DMS53 treated with DMSO at 0.1 percent for 48 hours (cell line): ENCODE data around the gene AMN1.
"Not testable (repeated sequence)": the region's sequence is repeated elsewhere in the genome, so short reads cannot be mapped to it uniquely, and the experiment has no call there.

ENCODE experiments used
- DNase-seq: peaks from one replicate; lab custom pipeline; 2025; ENCODE audit not compliant: unreplicated experiment; lab: John Stamatoyannopoulos, UW

Gene AMN1

DNA sequence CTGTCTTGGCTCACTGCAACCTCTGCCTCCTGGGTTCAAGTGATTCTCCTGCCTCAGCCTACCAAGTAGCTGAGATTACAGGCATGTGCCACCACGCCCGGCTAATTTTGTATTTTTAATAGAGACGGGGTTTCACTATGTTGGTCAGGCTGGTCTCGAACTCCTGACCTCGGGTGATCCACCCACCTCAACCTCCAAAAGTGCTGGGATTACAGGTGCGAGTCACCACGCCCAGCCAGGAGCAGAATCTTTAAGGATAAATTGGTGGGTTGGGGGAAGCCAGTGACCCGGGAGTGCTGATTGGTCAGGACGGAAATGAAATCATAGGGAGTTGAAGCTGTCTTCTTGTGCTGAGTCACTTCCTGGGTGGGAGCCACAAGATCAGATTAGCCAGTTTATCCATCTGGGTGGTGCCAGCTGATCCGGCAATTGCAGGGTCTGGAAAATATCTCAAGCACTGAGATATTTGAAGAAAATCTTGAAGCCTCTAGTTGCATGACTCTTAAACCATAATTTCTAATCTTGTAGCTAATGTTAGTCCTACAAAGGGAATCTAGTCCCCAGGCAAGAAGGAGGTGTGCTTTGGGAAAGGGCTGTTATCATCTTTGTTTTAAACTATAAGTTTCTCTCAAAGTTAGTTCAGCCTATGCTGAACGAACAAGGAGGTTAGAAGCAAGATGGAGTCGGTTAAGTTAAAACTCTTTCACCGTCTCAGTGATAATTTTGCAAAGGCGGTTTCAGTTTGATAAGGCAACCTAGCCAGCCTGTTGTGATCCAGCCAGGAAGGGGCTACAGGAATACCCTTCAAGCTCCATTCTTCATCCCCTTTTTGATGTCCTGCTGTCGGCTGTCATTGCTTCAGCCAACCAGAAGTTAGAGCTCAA, 5.0 kb upstream of the AMN1 start:
- not testable (repeated sequence) for DNase-seq

DNA sequence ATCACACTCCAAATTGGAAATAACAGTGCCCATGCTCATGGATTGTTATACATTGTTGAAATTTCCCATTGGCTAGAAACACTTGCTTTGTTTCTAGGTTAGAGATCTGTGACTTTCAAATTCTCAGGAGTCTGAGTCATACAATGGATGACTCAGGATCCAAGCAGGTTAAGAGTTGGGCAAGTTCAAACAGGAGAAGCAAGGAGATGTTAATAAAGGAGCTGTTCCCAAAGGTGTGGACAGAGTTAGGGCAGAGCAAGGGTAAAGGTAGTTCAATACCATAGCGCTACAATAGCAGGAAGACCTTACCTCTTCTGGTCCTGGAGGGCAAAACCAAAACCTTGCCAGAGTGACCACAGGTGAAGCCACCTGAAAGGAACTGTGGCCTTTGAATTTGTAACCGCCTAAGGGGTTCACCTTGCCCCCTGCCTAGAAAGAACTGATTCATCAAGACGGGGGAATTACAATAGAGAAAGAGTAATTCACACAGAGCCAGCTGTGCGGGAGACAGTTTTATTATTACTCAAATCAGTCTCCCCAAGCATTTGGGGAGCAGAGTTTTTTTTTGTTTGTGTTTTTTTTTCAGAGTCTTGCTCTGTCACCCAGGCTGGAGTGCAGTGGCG, 4.2 kb upstream of the AMN1 start:
- peak; percentile 93 for DNase-seq

DNA sequence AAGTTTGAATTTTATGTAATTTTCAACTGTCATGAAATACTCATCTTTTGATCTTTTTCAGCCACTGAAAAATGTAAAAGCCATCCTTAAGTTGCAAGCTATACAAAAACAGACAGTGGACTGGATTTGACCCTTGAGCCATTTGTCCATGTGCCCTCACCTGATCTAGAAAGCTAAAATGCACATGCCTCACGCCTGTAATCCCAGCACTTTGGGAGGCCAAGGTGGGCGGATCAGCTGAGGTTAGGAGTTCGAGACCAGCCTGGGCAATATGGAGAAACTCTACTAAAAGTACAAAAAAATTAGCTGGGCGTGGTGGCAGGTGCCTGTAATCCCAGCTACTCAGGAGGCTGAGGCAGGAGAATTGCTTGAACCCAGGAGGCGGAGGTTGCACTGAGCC, 2.4 kb upstream of the AMN1 start:
- DNase-seq: not testable (repeated sequence)

DNA sequence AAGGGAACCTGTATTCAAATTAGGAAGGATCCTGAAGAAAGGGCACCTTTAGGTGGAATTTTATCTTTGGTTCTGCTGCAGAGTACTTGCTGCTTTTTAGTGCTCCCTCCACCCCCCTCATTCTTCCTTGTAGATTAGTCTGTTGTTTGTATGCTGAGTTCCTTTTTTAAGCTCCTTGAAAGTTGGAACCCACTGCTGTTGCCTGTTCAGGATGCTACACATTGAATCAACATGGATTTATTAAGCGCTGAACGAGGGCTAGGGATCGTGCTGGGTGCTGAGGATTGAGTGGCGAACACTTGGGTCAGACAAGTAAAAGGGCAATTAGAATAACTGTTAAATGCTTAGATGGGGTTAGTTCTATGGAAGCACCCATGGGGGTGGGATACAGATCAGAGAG, 884 bp upstream of the AMN1 start:
- DNase-seq: peak; percentile 78

DNA sequence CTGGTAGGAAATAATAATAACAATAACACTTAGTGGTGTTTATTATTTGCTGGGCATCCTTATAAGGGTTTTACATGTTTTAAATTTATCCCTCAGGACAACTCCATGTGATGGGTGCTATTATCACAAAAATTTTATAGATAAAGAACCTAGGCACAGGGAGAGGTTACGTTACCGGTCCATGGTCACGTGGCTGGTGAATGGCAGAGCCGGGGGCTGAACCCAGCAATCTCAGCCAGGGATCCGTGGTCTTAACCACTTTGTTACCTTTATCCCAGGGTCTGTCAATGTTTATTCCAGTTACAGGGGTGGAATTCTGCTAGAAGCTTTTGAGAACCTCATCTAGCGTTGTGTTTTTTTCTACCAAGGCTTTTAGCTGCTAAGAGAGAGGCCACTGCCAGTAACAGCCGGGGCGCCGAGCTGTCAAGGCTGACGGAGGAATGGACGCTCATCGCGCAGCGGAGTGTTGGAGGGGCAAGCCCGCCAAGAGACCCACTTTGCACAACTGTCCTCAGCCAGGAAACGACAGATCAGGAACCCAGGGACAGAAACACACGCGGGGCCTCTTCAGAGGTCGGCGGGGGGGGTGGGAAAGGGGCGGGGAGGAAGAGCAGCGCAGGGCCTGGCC, 418 bp downstream of the AMN1 start:
- peak; percentile 93 for DNase-seq

DNA sequence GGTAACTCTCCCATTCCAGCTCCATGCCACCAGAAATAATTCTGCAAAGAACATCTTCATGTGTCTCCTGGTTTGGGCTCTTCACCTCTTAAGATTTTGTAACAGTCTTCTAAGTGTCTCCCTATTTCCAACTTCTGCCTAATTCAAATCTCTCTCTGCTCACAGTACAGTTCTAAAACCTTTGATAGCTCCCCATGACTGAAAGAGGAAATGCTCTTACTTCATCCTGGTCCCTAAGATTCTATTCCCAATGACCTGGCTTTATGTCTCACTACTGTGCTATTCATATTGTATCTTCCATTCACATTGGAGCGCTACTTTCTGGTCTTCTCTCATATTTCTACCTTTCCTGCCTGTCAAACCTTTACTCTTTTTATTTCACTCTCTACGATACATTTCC, 1.6 kb downstream of the AMN1 start:
- no peak for DNase-seq

DNA sequence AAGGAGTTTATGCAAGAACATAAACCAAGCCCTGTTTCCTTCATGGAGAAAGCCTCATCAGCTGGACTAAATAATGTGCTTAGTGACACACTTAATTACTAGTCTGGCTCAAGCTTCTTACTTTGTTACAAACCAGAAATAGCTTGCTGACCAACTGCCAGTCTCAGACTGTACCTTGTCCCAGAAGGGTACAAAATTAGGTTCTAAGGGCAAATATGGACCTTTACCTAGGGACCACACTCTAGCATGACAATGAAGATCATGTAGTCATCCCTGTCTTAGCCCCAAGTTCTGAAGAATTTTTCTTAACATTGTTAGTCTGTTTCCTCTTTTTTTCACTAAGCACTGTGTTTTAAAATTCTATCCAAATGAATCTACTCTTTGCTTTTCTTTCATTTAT, 2.2 kb downstream of the AMN1 start:
- no peak for DNase-seq

DNA sequence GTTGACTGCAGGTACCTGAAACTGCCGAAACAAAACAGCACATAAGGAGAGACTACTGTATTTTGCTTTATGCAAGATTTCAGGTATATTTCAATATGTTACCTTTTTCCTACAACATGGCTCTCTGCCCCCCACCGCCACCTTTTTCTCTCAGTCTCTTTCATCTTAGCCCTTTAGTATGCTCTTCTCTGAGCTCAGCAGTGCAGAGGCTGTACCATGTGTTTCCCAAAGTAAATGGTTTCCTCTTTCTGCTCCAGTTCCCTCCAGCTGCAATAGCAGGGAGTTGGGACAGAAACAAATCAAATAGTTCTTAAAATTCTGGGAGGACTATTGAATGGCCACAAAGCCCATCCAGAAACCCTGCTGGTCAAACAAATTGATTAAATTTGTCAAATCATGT, 4.3 kb downstream of the AMN1 start:
- no peak for DNase-seq

DNA sequence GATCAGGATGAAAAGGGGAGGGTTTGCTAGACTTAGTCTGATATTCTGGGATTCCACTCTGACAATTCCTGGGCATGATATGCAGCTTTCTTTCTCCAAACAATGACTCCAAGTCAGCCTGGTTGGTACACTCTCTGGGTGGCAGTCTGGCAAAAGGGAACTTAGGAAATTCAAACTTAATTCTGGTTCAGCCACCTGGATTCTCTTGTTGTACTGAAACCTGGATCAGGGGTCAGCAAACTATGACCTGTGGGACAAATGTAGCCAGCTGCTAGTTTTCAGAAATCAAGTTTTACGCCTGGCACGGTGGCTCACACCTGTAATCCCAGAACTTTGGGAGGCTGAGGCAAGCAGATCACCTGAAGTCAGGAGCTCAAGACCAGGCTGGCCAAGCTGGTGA, 6.2 kb downstream of the AMN1 start:
- DNase-seq: no peak

DNA sequence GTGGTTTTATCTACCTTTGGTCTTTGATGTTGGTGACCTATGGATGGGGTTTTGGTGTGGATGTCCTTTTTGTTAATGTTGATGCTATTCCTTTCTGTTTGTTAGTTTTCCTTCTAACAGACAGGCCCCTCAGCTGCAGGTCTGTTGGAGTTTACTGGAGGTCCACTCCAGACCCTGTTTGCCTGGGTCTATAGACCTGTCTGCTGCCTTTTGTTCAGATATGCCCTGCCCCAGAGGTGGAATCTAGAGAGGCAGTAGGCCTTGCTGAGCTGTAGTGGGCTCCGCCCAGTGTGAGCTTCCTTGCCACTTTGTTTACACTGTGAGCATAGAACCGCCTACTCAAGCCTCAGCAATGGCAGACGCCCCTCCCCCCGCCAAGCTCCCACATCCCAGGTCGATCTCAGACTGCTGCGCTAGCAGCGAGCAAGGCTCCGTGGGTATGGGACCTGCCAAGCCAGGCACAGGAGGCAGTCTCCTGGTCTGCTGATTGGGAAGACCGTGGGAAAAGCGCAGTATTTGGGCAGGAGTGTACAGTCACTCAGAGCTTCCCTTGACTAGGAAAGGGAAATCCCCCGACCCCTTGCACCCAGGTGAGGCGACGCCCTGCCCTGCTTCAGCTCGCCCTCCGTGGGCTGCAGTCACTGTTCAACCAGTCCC, 10.2 kb downstream of the AMN1 start:
- DNase-seq: not testable (repeated sequence)

DNA sequence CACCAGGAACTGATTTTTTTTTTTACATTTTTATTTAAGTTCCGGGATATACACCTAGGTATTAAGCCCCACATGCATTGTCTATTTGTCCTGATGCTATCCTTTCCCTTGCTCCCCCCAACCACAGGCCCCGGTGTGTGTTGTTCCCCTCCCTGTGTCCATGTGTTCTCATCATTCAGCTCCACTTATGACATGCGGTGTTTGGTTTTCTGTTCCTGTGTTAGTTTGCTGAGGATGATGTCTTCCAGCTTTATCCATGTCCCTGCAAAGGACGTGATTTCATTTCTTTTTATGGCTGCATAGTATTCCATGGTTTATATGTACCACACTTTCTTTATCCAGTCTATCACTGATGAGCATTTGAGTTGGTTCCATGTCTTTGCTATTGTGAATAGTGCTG, 11.8 kb downstream of the AMN1 start:
- DNase-seq: not testable (repeated sequence)

DNA sequence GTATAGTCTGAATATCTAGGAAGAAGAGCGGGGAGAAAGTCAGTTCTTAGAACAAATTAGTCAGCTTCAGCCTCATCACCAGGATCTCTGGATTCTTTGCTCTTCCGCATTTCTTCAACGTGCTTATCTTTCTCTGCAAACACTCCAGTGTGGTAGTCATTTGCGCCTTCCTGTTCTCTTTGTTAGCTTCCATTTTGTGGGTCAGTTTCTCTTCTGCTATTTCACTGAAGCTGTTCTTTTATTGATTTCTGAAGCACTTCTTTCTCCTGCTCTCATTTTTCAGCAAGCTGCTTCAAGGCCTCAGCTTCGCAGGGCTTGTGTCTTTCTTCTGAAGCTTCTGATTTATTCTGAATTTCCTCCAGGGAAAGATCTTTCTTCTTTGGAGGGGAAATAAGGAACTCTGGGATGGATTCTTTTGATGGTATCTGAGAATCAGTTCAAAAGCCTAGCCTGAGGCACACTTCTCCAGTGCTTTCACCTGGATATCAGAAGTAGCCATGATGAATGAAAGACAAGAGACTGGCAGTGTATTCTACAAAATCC, 13.5 kb downstream of the AMN1 start:
- DNase-seq: peak; percentile 88

DNA sequence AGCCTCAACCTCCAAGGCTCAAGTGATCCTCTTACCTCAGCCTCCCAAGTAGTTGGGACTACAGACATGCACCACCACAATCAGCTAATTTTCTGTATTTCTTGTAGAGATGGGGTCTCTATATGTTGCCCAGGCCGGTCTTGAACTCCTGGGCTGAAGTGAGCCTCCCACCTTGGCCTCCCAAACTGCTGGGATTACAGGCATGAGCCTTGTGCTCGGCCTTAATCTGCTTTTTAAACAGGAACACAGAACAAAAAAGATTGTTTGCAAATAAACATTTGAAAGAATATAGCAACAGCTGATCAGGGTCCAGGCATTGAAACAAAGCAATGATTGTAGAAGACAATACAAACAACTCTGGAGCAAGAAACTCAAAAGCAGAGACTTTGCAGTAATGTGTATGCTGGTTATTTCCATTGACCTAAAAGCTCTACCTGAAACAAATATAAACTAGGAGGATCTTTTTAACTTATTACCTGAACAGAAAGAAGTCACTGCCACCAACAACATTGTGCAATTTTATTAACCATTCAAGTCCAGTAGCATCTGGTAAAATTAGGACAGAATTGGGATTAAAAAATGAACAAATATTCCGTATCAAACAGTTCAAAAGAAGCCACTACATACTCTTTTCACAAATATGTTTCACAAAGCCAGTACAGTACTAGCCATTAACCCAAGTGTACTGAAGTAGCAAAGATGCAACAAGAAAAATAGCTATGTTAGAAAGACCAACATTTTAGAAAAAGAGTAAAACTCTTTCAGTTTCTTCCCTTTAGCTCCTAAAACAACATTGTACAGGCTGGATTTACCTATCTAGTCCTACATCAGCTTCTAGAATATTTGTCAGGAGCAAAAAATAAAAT, 14.2 kb downstream of the AMN1 start:
- no peak for DNase-seq

DNA sequence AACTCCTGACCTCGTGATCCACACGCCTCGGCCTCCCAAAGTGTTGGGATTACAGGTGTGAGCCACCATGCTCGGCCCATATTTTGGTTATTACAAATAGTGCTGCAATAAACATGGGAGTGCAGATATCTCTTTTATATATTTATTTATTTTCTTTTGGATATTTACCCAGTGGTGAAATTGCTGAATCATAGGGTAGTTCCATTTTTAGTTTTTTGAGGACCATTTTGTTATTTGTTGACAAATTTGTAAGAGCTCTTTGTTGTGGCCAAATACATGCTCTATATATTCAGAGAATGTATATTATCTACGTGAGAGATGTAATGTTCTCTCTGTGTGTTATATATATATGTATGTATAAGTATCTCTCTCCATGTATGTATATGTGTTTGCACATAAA, 15.9 kb downstream of the AMN1 start:
- no peak for DNase-seq

DNA sequence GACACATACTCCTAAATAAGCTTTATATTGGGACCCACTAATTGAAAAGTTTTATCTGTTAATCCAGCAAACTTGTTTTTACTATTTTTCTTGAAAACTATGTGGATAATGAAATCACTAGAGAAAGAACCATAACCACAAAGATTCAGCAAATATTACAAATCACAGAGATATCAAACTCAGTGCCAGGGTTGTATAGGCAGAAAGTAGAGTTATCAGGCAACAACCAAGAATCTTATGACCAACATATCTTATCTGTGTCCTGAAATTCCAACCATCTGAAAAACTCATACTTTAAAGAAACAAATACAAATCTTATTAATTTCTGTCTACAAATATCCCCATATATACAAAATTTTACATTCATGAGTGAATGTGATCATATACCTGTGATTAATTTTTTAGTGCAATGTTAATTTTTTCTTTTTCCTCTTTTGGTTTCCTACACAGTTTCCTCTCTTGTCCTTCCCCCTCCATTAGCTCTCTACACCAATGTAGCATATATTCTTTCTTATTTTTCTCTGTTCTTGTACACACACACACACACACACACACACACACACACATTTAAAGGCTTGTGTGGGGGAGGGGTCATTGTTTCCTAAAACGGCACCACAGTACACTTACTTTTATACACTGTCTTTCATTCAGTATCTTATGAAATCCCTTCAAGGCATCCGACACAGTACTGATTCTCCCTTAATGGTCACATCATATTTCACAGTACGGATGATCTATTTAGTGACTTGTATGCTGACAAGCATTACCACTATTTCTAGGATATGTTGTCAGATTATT, 18.6 kb downstream of the AMN1 start:
- DNase-seq: no peak

DNA sequence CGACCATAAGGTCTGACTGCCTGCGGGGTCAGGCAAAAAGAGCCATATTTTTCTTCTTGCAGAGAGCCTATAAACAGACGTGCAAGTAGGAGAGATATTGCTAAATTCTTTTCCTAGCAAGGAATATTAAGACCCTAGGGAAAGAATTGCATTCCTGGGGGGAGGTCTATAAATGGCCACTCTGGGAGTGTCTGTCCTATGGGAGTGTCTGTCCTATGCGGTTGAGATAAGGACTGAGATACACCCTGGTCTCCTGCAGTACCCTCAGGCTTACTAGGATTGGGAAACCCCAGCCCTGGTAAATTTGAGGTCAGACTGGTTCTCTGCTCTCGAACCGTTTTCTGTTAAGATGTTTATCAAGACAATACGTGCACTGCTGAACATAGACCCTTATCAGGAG, 20.7 kb downstream of the AMN1 start:
- not testable (repeated sequence) for DNase-seq

DNA sequence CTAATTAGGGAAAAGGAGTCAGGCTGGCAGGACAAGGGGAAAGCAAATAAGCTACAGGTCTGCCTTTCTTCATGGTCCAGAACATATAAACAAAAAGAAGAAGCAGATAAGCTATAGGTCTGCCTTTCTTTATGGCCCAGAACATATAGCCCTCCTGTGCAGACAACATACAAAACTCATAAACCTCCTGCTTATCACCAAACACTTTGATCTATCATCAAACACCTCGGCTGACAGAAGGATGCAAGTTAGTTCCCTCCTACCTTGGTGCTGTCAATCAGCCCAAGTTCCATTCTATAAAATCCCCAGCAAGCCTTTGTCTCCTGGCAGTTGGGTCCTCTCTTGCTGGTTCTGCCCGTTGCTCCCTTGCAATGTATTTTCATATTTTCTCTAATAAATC, 23.2 kb downstream of the AMN1 start:
- DNase-seq: no peak

DNA sequence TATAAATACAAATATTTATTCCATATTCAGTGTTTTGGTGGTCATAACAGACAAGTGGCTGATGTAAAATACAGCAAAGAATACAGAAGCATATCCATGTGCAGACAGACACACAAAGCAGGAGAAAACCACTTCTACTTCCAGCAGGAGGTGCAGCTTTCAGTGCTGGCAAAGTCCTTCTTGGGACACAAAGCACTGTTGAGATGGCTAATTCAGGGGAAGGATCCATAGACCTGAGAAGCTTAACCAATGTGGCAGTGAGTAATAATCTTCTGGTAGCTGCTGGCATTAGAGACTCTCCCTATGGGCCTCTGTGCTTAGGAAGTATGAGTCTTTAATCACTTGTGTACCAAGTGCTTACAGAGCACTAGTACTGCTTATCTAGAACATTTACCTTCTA, 26.8 kb downstream of the AMN1 start:
- DNase-seq: peak; percentile 34

DNA sequence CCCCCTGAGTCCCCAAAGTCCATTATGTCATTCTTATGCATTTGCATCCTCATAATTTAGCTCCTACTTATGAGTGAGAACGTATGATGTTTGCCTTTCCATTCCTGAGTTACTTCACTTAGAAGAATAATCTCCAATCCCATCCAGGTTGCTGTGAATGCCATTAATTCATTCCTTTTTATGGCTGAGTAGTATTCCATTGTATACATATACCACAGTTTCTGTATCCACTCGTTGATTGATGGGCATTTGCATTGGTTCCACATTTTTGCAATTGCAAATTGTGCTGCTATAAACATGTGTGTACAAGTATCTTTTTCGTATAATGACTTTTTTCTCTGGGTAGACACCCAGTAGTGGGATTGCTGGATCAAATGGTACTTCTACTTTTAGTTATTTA, 38.9 kb downstream of the AMN1 start:
- DNase-seq: not testable (repeated sequence)

DNA sequence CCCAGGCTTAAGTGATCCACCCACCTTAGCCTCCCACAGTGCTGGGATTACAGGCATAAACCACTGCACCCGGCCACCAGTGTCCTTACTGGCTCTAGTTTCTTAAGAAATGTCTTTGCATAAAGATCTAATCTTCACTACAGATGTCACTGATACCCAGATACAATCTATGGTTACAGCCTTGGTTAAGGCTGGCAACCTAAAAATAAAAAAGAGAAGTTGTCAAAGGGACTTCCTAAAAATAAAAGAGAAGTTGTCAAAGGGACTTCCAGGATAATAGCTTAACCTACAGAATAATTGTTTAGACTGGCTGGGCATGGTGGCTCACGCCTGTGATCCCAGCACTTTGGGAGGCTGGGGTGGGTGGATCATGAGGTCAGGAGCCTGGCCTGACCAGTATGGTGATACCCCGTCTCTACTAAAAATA, 41.7 kb downstream of the AMN1 start:
- no peak for DNase-seq
